ENCODE measurements around the gene CCDC136.

Gene CCDC136

GRCh38 chr7:128812514-128813168 lies 20.9 kb downstream of the CCDC136 start:
- H3K4me3 ChIP-seq (ENCODE audit: low read depth, low read length) = no peak overlapping the region
- TF ChIP-seq, protein P1, sequence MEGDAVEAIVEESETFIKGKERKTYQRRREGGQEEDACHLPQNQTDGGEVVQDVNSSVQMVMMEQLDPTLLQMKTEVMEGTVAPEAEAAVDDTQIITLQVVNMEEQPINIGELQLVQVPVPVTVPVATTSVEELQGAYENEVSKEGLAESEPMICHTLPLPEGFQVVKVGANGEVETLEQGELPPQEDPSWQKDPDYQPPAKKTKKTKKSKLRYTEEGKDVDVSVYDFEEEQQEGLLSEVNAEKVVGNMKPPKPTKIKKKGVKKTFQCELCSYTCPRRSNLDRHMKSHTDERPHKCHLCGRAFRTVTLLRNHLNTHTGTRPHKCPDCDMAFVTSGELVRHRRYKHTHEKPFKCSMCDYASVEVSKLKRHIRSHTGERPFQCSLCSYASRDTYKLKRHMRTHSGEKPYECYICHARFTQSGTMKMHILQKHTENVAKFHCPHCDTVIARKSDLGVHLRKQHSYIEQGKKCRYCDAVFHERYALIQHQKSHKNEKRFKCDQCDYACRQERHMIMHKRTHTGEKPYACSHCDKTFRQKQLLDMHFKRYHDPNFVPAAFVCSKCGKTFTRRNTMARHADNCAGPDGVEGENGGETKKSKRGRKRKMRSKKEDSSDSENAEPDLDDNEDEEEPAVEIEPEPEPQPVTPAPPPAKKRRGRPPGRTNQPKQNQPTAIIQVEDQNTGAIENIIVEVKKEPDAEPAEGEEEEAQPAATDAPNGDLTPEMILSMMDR (IDR thresholded peaks at IDR 0.05; ENCODE audit: low read depth, low read length) = no peak

GRCh38 chr7:128814499-128814898 lies 22.7 kb downstream of the CCDC136 start:
- TF ChIP-seq, protein P1 (IDR thresholded peaks at IDR 0.05; ENCODE audit: low read depth, low read length) = no peak
- no peak overlapping the region for H3K4me3 ChIP-seq (ENCODE audit: low read depth, low read length)

GRCh38 chr7:128815289-128815942 lies 23.6 kb downstream of the CCDC136 start:
- TF ChIP-seq, protein P1 (IDR thresholded peaks at IDR 0.05; ENCODE audit: low read depth, low read length) = no peak
- H3K4me3 ChIP-seq (ENCODE audit: low read depth, low read length) = no peak overlapping the region

- no peak overlapping the region for H3K4me3 ChIP-seq (ENCODE audit: low read depth, low read length)
- TF ChIP-seq, protein P1 (IDR thresholded peaks at IDR 0.05; ENCODE audit: low read depth, low read length) = no peak
Measured at GRCh38 chr7:128818694-128819093, 26.9 kb downstream of the CCDC136 start.

- no peak overlapping the region for H3K4me3 ChIP-seq (ENCODE audit: low read depth, low read length)
- TF ChIP-seq, protein P1 (IDR thresholded peaks at IDR 0.05; ENCODE audit: low read depth, low read length) = no peak
Measured at GRCh38 chr7:128821724-128822123, 30.0 kb downstream of the CCDC136 start.

- no peak overlapping the region for H3K4me3 ChIP-seq (ENCODE audit: low read depth, low read length)
- TF ChIP-seq, protein P1 (IDR thresholded peaks at IDR 0.05; ENCODE audit: low read depth, low read length) = no peak
Measured at GRCh38 chr7:128826512-128826911, 34.7 kb downstream of the CCDC136 start.

DNA sequence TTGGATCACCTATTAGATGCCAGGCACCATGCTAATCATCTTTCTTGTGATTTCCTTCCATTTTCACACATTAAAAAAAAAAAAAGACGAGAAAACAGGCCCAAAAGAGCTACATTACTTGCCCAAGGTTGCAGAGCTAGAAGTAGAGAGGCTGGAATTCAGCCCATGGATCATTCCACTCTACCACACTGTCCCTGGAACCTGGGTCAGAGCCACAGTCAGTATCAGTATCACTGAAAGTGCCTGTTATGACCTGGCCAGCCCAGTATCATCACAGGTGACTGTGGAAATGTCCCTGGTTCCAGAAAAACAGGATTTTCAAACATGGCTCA lies 35.1 kb downstream of the CCDC136 start:
- TF ChIP-seq, protein P1 (IDR thresholded peaks at IDR 0.05; ENCODE audit: low read depth, low read length) = no peak
- H3K4me3 ChIP-seq (ENCODE audit: low read depth, low read length) = no peak overlapping the region
